Nephron progenitor cell (in vitro differentiated cells): ENCODE measurements around the gene FCRL3.

Experiments
- DNase-seq: peaks from one replicate; pipeline ENCODE4 v3.0.0; 2021
- H3K27ac Mint-ChIP-seq: 2 replicates; pipeline ENCODE4 v1.8.0; 2021; ENCODE audit warnings: mild to moderate bottlenecking, moderate library complexity, mixed read lengths
- H3K27me3 Mint-ChIP-seq: 2 replicates; pipeline ENCODE4 v1.8.0; 2021; ENCODE audit warnings: mild to moderate bottlenecking, low read depth, mixed read lengths; ENCODE audit not compliant: poor library complexity
- H3K36me3 Mint-ChIP-seq: 2 replicates; pipeline ENCODE4 v1.8.0; 2021; ENCODE audit warnings: low read depth, mixed read lengths
- H3K4me1 Mint-ChIP-seq: 2 replicates; pipeline ENCODE4 v1.8.0; 2021; ENCODE audit warnings: mixed read lengths
- H3K4me3 Mint-ChIP-seq: 2 replicates; pipeline ENCODE4 v1.8.0; 2021; ENCODE audit warnings: mild to moderate bottlenecking, moderate library complexity, mixed read lengths
- H3K9me3 Mint-ChIP-seq: 2 replicates; pipeline ENCODE4 v1.8.0; 2021; ENCODE audit warnings: mild to moderate bottlenecking, moderate library complexity, mixed read lengths
- TF ChIP-seq, protein P1 (sequence below): fragments of 200-600 bp; sonication (generic); IDR thresholded peaks from 2 replicates; pipeline ENCODE4 v1.5.0; 2021; ENCODE audit warnings: antibody characterized with exemption

The FCRL3 gene

DNA sequence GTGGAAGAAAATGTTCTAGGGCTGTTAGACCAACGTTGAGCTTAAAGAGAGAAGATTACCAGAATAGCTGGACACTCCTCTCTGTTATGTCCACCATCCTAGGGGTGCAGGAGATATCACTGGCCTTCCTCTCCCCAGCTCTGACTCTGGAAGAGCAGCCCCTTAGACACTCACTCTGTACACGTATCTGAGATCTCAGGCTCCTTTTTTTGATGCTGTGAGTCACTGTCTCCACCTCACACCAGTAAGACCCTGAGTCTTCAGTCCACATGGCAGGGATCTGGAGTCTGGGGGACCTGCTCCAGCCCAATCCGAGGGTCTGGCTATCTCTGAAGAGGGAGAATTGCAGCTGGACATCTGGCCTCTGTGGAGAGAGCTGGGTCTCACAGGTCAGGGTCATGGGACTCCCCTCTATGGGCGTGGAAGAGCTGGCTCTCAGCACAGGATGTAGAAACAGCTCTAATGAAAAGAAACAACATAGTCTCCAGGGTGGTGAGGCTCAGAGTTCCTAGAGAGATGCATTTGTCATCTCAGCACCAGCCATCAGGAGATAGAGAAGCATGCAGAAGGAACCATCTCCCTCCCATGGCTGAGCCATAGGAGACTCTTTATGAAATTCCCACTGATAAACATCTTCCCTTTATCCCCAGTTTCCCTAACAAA, 3.5 kb downstream of the FCRL3 start:
- Mint-ChIP-seq H3K36me3 (no peaks in the 10 kb centered on the region), H3K4me1 (no peaks in the 10 kb centered on the region), H3K9me3 (no peaks in the 10 kb centered on the region), H3K27me3 (peaks cover 13% of the 10 kb centered on the region), H3K27ac (no peak overlapping the region), H3K4me3 (no peak overlapping the region)
- DNase-seq = no peak
- TF ChIP-seq, protein P1, sequence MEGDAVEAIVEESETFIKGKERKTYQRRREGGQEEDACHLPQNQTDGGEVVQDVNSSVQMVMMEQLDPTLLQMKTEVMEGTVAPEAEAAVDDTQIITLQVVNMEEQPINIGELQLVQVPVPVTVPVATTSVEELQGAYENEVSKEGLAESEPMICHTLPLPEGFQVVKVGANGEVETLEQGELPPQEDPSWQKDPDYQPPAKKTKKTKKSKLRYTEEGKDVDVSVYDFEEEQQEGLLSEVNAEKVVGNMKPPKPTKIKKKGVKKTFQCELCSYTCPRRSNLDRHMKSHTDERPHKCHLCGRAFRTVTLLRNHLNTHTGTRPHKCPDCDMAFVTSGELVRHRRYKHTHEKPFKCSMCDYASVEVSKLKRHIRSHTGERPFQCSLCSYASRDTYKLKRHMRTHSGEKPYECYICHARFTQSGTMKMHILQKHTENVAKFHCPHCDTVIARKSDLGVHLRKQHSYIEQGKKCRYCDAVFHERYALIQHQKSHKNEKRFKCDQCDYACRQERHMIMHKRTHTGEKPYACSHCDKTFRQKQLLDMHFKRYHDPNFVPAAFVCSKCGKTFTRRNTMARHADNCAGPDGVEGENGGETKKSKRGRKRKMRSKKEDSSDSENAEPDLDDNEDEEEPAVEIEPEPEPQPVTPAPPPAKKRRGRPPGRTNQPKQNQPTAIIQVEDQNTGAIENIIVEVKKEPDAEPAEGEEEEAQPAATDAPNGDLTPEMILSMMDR = no peak

DNA sequence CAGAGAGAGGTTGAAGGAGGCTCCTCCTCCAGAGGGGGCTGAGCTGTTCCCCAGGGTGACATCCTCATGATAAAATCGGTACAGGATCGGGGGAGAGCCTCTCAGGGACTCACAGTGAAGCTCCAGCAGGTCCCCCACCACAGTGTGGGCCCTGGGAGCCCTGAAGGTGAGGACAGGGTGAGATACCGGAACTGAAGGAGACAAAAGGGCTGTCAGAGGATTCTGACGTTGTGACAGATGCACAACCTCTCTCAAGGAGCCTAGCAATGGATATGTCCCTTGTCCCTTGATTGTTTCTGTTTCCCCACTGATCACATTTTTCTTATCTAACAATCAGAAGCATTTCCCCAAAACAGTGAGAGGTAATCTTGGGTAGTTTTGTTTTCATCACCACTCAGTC, 5.2 kb downstream of the FCRL3 start:
- Mint-ChIP-seq H3K9me3 (no peaks in the 10 kb centered on the region), H3K4me1 (no peaks in the 10 kb centered on the region), H3K4me3 (no peak overlapping the region), H3K27me3 (peaks cover 17% of the 10 kb centered on the region), H3K27ac (no peak overlapping the region), H3K36me3 (no peaks in the 10 kb centered on the region)
- TF ChIP-seq, protein P1 = no peak
- DNase-seq = no peak

DNA sequence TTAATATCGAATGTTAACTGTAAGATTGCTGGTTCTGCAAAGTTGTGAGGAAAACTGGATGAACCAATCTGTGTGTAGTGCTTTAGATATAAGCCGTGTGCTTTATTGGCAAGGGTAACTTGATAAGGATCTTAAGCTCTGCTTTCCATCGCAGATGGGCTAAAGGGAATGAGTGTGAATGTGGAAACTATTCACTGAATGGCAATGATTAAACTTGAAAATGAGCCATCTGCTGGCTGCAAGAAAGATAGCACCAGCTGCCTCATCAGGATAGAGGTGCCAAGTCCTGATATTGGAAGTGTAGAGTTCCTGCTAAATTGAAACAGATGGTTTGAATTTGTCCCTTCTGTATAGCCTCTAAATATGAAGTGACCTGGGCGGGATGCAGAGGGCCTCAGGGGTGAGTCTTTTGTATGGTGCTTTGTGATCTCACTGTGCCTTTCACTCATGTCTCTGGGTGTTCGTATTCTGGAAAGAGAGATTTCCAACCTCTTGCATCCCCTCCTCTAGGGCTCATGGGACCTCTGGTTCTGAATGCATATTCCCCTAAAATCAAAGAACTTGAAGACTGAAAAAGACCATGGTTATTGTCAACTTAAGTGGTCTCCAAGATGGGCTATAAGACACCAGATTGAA, 9.2 kb downstream of the FCRL3 start:
- peaks cover 10% of the 10 kb centered on the region for H3K27me3 Mint-ChIP-seq
- H3K36me3 Mint-ChIP-seq = no peaks in the 10 kb centered on the region
- H3K27ac Mint-ChIP-seq = no peak overlapping the region
- H3K9me3 Mint-ChIP-seq = no peaks in the 10 kb centered on the region
- DNase-seq = peak; percentile 11
- no peaks in the 10 kb centered on the region for H3K4me1 Mint-ChIP-seq
- TF ChIP-seq, protein P1 = peak; percentile 59
- H3K4me3 Mint-ChIP-seq = no peak overlapping the region

DNA sequence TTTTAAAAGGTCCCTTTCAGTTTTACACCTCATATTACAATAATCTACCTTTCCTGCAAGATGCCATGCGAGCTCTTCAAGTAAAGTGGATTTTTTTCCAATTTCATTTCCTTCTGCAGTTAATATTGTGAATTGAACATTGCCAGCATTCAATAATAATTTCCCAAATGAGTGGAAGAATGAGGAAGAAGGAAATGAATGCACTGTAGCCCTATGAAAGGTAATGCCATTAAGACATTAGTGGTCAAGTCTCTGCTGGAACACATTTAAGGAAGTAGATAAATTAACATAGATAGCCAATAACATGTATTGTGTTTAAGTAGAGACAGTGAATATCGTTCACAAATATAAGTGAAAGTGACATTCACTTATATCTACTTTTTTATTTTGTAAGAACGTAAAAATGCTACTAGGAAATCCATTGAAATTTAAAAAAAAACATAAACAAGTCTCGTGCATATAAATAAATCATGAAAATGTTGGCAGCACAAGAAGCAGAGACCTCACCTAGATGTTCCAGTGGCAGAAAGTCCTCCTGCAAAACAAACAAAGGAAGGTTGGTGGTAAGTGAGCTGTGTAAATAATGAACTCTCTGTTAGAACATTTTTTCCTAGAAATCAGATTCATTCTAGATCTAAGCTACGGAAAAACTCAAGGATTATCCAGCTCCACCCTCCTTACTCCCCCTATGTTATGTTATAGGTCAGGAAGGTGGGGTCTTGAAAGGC, 17.7 kb downstream of the FCRL3 start:
- TF ChIP-seq, protein P1 = no peak
- Mint-ChIP-seq H3K27ac (no peak overlapping the region), H3K4me3 (no peak overlapping the region), H3K4me1 (peaks cover 6% of the 10 kb centered on the region), H3K9me3 (no peaks in the 10 kb centered on the region), H3K36me3 (no peaks in the 10 kb centered on the region), H3K27me3 (peaks cover 5% of the 10 kb centered on the region)
- no peak for DNase-seq

DNA sequence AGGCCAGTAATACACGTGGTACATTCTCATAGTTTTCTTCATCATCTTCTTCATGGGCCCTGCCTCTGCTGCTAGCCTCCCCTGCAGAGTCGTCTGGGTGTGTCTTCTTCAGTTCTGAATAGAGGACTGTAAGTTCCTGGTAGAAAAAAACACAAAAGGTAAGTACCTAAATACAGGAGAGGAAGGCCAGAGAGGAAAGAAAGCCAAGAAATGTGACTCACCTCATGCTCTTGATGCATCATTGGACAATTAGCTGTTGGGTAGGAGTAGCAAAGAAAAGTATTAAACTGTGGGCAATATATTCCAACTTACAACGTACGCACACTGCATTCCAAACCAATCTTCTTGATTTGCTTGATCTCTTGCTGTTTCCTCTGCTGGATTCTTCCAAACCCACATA, 21.8 kb downstream of the FCRL3 start:
- DNase-seq = no peak
- no peaks in the 10 kb centered on the region for H3K27me3 Mint-ChIP-seq
- no peak overlapping the region for H3K4me3 Mint-ChIP-seq
- no peak overlapping the region for H3K27ac Mint-ChIP-seq
- peaks cover 8% of the 10 kb centered on the region for H3K9me3 Mint-ChIP-seq
- TF ChIP-seq, protein P1 = no peak
- peaks cover 6% of the 10 kb centered on the region for H3K4me1 Mint-ChIP-seq
- no peaks in the 10 kb centered on the region for H3K36me3 Mint-ChIP-seq
